Endothelial cell of umbilical vein (primary cell): ENCODE data around the gene CLSTN2. TPM values are rescaled to one million over a fixed set of nuclear protein-coding genes. Genes with fewer than 3 reads are reported as not detected.

Experiments used
- BruUV-seq: library from RNA; stranded (reverse); fragments of 400-500 nt; replicated peaks from 2 replicates; lab custom pipeline; 2021; lab: Mats Ljungman, UMichigan
- CTCF ChIA-PET: fragments of 300-600, 350-600 bp; sonication (Branson Sonifier 250); formaldehyde crosslinking; loops from one replicate; lab custom pipeline; 2021; ENCODE audit warnings: antibody characterized with exemption, inconsistent platforms; lab: Charles Lee
- POLR2A ChIA-PET: fragments of 300-600, 350-600 bp; sonication (Branson Sonifier 250); formaldehyde crosslinking; loops from one replicate; lab custom pipeline; 2021; ENCODE audit warnings: antibody characterized with exemption, inconsistent platforms; lab: Charles Lee
- DNase-seq: peaks from one replicate; pipeline ENCODE4 v3.0.0-alpha.2; 2011; ENCODE audit warnings: low read depth, low spot score
- FAIRE-seq: peaks from 2 replicates; lab custom pipeline; 2011; peaks lifted over from hg19 to GRCh38; lab: Jason Lieb, UNC
- H2AFZ ChIP-seq: 2 replicates; pipeline ENCODE4 v1.6.0; 2012; ENCODE audit warnings: low read depth, low read length, control low read depth, inconsistent platforms
- H3K27ac ChIP-seq: 2 replicates; pipeline ENCODE4 v1.5.1; 2011; ENCODE audit warnings: low read depth, mild to moderate bottlenecking, control low read depth, low read length, moderate library complexity; ENCODE audit not compliant: insufficient read depth
- H3K27me3 ChIP-seq, 2 experiments: 2 replicates each; pipeline versions ENCODE4 v1.6.0 to v1.6.1; 2011; ENCODE audit warnings: low read length in 2 of 2, mixed read lengths in 1 of 2; ENCODE audit not compliant: control insufficient read depth in 2 of 2, insufficient read depth in 2 of 2
- H3K36me3 ChIP-seq, 2 experiments: 2 replicates in 1 of 2; 3 replicates in 1 of 2; pipeline ENCODE4 v1.5.1; 2011; ENCODE audit warnings: low read length in 2 of 2, mild to moderate bottlenecking in 1 of 2, moderate library complexity in 1 of 2; ENCODE audit not compliant: control insufficient read depth in 2 of 2, insufficient read depth in 2 of 2; ENCODE audit errors: extremely low read depth in 1 of 2
- H3K4me1 ChIP-seq: 3 replicates; pipeline ENCODE4 v1.5.1; 2011; ENCODE audit warnings: mild to moderate bottlenecking, low read length; ENCODE audit not compliant: control insufficient read depth, insufficient read depth; ENCODE audit errors: extremely low read depth
- H3K4me2 ChIP-seq: 2 replicates; pipeline ENCODE4 v1.6.1; 2011; ENCODE audit warnings: low read length, control low read depth, mixed read lengths; ENCODE audit not compliant: insufficient read depth
- H3K4me3 ChIP-seq, 3 experiments: fragments of 200-600 bp in 1 of 3; sonication (generic), shearing (Covaris generic) in 1 of 3; replicated peaks in 1 of 3; 2 replicates each; pipeline ENCODE4 v1.5.1; 2011 to 2016; ENCODE audit warnings: control low read depth in 3 of 3, low read length in 3 of 3, mild to moderate bottlenecking in 2 of 3, inconsistent platforms in 1 of 3, low read depth in 1 of 3, moderate library complexity in 1 of 3; ENCODE audit not compliant: insufficient read depth in 1 of 3
- H3K79me2 ChIP-seq: 2 replicates; pipeline ENCODE4 v1.6.0; 2012; ENCODE audit warnings: low read length, inconsistent platforms; ENCODE audit not compliant: control insufficient read depth, insufficient read depth
- H3K9ac ChIP-seq: replicated peaks from 2 replicates; pipeline ENCODE3; 2011; ENCODE audit warnings: low read length, control low read depth; ENCODE audit not compliant: insufficient read depth; ENCODE audit errors: extremely low read depth
- H3K9me1 ChIP-seq: replicated peaks from 3 replicates; pipeline ENCODE4 v1.6.0; 2011; ENCODE audit warnings: mild to moderate bottlenecking, low read length; ENCODE audit not compliant: control insufficient read depth, insufficient read depth; ENCODE audit errors: extremely low read depth
- H3K9me3 ChIP-seq: replicated peaks from 2 replicates; pipeline ENCODE4 v1.5.1; 2012; ENCODE audit warnings: low read length, inconsistent platforms; ENCODE audit not compliant: control insufficient read depth, insufficient read depth
- H4K20me1 ChIP-seq: replicated peaks from 2 replicates; pipeline ENCODE3; 2011; ENCODE audit warnings: mild to moderate bottlenecking, low read length; ENCODE audit not compliant: control insufficient read depth, insufficient read depth; ENCODE audit errors: extremely low read depth
- EZH2 ChIP-seq: IDR thresholded peaks from 2 replicates; pipeline ENCODE4 v1.6.1; 2012; ENCODE audit warnings: borderline replicate concordance, low read depth, mild to moderate bottlenecking, moderate library complexity, low read length, inconsistent platforms; ENCODE audit not compliant: severe bottlenecking
- FOS ChIP-seq: IDR thresholded peaks from 2 replicates; pipeline ENCODE4 v1.6.1; 2011; ENCODE audit warnings: mild to moderate bottlenecking, low read length, moderate library complexity, borderline replicate concordance; ENCODE audit not compliant: insufficient read depth
- GATA2 ChIP-seq: IDR thresholded peaks from 2 replicates; pipeline ENCODE4 v1.7.0; 2011; ENCODE audit warnings: low read depth, mild to moderate bottlenecking, moderate library complexity, mixed read lengths, low read length; ENCODE audit not compliant: insufficient read length, insufficient read depth
- JUN ChIP-seq: IDR thresholded peaks from 2 replicates; pipeline ENCODE4 v1.6.1; 2011; ENCODE audit warnings: borderline replicate concordance, low read depth; ENCODE audit not compliant: insufficient read length, insufficient read depth
- MAX ChIP-seq: IDR thresholded peaks from 2 replicates; pipeline ENCODE4 v1.6.1; 2011; ENCODE audit not compliant: insufficient read depth, insufficient read length
- MYC ChIP-seq: IDR thresholded peaks from one replicate; pipeline ENCODE4 v1.6.1; 2011; ENCODE audit warnings: mild to moderate bottlenecking, low read depth, low read length
- POLR2A ChIP-seq: IDR thresholded peaks from 2 replicates; pipeline ENCODE4 v1.6.1; 2012; ENCODE audit warnings: low read depth, mild to moderate bottlenecking, control low read depth, low read length
- POLR2AphosphoS5 ChIP-seq: IDR thresholded peaks from 2 replicates; pipeline ENCODE4 v1.6.1; 2012; ENCODE audit warnings: low read depth, mild to moderate bottlenecking, control low read depth, low read length, moderate library complexity; ENCODE audit not compliant: insufficient read depth
- dilution Hi-C: fragments of 300-500 bp; cut with MboI; formaldehyde crosslinking; loops from one replicate; pipeline ENCODE4 v1.15.0; 2019; ENCODE audit warnings: low sequenced_read_pairs; ENCODE audit not compliant: extremely low pct_ligation_motif_present
- intact Hi-C: fragments of 100-400 bp; cut with micrococcal nuclease; formaldehyde crosslinking; loops from one replicate; pipeline ENCODE4 v1.10.0; 2022
- polyA plus RNA-seq, 4 experiments: library from polyadenylated mRNA; depleted of rRNA in 3 of 4; stranded (reverse) in 3 of 4; unstranded in 1 of 4; fragments of >200 nt; gene quantifications; 2 replicates each; pipeline versions ENCODE4 v1.2.1 to v1.2.3, GENCODE V29; 2011 to 2012; ENCODE audit warnings: missing spikeins in 1 of 4
- total RNA-seq: library from RNA; stranded (reverse); gene quantifications from 2 replicates; pipeline ENCODE4 v1.2.3, GENCODE V29; 2021

Gene CLSTN2
- total and polyA plus RNA-seq, 2 donors (not counting 3 experiments of a cell fraction or from before 2014, with no cell fraction given): 0.26 to 0.38 TPM

DNA sequence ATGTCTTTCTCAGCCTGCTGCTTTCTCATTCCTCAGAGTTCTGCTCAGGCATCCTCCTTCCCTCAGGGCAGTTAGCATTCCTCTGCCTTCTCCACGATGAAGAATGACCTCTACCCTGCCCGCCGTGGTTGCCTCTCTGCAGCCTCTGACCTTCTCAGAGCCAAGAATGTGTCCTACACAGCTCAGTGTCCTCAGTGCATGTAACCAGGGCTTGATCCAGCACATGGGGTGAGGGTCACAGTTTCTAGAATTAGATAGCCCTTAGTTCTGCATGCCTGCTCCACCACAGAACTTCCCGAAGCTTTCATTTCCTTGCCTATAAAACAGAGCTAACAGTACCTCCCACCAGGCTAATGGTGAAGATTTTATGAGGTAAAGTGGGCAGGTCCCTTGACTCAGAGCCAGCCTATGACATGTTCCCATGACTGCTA, 182.1 kb downstream of the CLSTN2 start:
- H4K20me1 ChIP-seq: no peaks in the 10 kb centered on the region

GRCh38 chr3:140122183-140122582, 187.2 kb downstream of the CLSTN2 start:
- Histone ChIP-seq H3K9me3 (no peaks in the 10 kb centered on the region), H3K9me1 (no peaks in the 10 kb centered on the region), H3K4me2 (no peak overlapping the region), H2AFZ (no peak overlapping the region), H4K20me1 (no peaks in the 10 kb centered on the region), H3K36me3 (no peaks in the 10 kb centered on the region), H3K9ac (no peak overlapping the region), H3K4me1 (no peaks in the 10 kb centered on the region), H3K27ac (no peak overlapping the region), H3K4me3 (no peak overlapping the region), H3K79me2 (no peaks in the 10 kb centered on the region), H3K27me3 (no peaks in the 10 kb centered on the region)
- intact Hi-C loops (no loop called here), dilution Hi-C loops (no loop called here)
- no peak for DNase-seq
- ChIA-PET CTCF (no interaction called here), POLR2A (no interaction called here)
- no peak for FAIRE-seq
- BruUV-seq: no TSS peak
- no peak for TF ChIP-seq EZH2
- TF ChIP-seq POLR2AphosphoS5: no peak
- no peak for TF ChIP-seq FOS
- no peak for TF ChIP-seq MAX
- no peak for TF ChIP-seq MYC
- no peak for TF ChIP-seq POLR2A
- TF ChIP-seq JUN: no peak
- TF ChIP-seq GATA2: no peak

More for the DNA sequence above, 182.1 kb downstream of the CLSTN2 start:
- DNase-seq (no peak), FAIRE-seq (no peak)
- H3K4me3 ChIP-seq: no peak overlapping the region
- no peaks in the 10 kb centered on the region for H3K79me2 ChIP-seq
- intact Hi-C loops (no loop called here), dilution Hi-C loops (no loop called here)
- CTCF ChIA-PET: no interaction called here
- no peaks in the 10 kb centered on the region for H3K27me3 ChIP-seq
- BruUV-seq: no TSS peak
- no peaks in the 10 kb centered on the region for H3K36me3 ChIP-seq
- H3K4me1 ChIP-seq: no peaks in the 10 kb centered on the region
- no peak overlapping the region for H3K4me2 ChIP-seq
- POLR2A ChIA-PET: no interaction called here
- no peak overlapping the region for H3K27ac ChIP-seq
- H2AFZ ChIP-seq: no peak overlapping the region
- H3K9me3 ChIP-seq: no peaks in the 10 kb centered on the region
- no peak overlapping the region for H3K9ac ChIP-seq
- H3K9me1 ChIP-seq: no peaks in the 10 kb centered on the region
- TF ChIP-seq GATA2 (no peak), MYC (no peak), POLR2A (no peak)
